HG02852 (cell line): ENCODE measurements around the gene FRAS1.
"Not testable (repeated sequence)": the region's sequence is repeated elsewhere in the genome, so short reads cannot be mapped to it uniquely, and the experiment has no call there.

Experiments
- ATAC-seq: cut with Tn5 transposase; IDR thresholded peaks from one replicate; pipeline ENCODE4 v1.9.1; 2021; ENCODE audit warnings: mild to moderate bottlenecking, moderate library complexity; ENCODE audit not compliant: unreplicated experiment

FRAS1 gene

DNA sequence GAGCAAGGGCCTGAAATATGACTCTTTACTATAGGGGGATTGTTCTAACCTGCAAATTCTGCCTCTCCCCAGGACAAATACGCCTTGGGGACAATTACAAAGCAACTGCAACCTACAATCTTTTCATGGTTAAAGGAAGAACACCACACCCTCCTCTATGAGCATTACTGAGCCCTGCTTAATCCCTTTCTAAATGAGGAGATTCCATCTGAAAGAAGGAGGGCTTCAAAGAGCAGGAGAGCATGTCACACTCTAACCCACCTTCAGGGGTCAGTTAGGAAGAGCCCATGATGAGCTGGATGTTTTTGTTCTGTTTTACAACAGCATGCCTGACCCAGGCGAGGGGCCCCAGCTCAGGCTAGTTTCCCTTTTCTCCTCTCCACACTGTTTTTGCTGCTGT, 360.5 kb downstream of the FRAS1 start:
- no peak for ATAC-seq

DNA sequence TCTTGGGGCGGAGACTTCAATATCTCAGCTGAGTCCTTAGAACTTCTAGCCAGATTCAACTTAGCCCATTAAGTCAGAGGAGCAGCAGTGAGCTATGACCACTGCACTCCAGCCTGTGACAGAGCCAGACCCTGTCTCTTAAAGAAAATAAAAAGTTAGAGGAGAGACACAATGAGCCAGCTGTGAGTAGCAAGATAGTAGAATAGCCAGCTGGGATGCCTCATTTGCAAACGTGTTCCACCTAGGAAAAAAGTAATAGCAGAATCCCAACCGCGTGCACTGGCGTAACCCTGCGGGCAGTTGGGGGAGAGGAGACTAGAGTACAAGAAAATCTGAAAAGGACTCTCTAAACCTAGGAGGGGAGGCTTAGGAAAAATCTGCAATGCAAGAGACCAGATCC, 361.3 kb downstream of the FRAS1 start:
- no peak for ATAC-seq

DNA sequence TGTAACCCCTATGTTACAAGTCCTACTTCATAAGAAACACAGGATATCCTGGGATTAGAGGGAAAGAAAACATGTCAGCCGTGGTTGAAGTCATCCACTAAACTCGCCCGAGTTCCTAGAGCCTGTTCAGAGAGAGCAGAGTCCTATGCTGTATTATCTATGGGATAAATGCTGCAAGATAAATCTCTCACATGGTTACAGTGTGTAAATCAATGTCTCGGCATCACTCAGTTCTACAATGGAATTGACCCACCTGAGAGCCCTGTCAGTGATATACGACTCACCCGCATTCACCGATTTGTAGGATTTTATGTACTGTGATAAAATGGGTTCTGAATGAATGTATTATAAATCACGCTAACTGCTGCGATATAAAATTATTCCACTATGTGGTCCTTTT, 366.7 kb downstream of the FRAS1 start:
- ATAC-seq: no peak

DNA sequence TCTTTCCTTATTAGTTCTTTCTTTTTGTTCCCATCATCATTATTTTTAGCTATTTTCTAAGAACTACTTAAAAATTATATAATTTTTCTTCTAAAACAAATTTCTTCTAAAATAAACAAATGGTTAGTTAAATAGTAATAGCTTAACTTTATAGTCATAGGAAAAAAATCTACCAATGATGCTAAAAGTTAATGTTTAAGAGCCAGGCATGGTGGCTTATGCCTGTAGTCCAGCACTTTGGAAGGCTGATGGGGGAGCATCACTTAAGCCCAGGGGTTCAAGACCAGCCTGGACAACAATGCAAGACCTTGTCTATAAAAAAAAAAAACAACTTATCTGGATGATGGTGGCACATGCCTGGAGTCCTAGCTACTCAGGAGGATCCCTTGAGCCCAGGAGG, 367.3 kb downstream of the FRAS1 start:
- no peak for ATAC-seq

DNA sequence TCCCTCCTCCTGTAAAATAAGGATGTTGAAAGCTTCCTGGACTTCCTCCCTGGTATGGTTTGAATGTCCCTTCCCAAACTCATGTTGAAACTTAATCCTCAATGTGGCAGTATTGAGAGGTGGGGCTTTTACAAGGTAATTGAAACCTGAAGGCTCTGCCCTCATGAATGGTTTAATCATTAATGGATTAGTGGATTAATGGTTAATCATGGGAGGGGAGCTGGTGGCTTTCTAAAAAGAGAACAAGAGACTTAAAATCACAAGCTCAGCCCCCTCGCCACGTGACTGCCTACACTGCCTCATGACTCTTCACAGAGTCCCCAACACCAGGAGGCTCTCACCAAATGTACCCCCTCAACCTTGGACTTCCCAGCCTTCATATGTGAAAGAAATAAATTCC, 369.8 kb downstream of the FRAS1 start:
- ATAC-seq: no peak

DNA sequence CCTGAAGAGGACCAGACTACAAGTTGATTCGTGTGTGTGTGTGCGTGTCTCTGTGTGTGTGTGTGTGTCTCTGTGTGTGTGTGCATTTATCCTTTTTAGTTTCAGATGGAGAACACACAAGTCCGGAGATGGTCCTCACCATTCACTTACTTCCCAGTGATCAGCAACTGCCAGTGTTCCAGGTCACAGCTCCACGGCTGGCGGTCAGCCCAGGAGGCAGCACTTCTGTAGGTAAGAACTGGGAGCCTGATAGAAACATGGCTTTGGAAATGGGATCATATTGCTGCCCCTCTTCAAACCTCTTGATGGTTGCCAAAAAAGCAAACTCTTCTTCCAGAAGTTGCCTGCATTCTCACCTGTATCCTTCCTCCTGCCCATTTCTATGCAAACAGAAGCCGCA, 371.9 kb downstream of the FRAS1 start:
- ATAC-seq: no peak

DNA sequence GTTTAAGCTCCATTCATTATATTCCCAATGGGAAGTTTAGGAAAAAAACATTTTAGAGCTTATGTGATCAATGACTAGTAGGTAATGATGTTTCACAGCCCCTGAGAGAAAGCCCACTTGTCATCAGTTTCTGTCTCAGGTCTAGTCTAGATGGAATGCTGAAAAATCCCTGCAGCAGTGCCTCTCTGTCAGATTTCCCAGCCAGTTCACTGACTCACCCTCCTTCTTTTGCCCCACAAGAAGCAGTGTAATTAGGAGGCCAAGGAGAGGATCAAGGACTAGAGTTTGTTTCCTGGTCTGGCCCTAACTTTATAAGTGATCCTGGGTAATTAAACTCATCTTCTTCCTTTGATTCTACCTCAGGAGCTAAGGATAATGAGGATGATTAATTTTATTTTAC, 375.8 kb downstream of the FRAS1 start:
- no peak for ATAC-seq

DNA sequence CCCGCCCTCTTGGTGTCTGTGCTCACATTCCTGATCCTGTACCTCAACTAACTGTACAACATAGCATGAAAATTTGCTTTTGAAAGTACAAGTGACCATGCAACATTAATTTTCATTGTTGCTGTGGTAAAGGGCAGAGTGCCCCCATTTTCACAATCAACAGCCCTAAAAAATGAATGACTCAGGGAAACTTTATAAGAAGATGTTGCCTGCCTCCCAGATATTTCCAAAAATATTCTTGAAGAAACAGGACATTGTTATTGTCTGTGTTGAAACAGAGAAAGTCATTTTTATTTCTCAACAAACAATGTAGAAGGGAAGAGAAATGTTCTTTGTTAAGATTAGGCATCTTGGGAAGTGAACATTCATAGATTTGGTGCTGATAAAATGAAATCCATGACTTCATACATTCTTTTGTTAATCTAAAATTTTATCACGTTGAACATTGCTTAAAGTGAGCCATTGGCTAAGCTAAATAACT, 380.5 kb downstream of the FRAS1 start:
- no peak for ATAC-seq

DNA sequence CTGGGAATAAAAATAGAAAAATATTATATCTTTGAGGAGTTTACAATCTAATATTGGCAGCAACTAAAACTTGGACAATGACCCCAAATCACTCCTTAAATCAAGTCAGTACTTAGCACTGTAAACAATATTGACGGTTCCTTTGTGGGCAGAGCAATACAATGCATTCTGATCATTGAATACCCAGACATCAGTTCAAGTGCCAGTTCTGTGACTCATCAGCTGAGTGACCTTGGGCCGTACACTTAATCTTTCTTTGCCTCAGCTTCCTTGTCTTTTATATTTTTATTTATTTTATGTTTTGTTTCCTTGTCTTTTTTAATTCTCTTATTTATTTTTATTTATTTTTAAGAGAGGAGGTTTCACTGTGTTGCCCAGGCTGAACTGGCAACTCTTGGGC, 382.2 kb downstream of the FRAS1 start:
- ATAC-seq: no peak

DNA sequence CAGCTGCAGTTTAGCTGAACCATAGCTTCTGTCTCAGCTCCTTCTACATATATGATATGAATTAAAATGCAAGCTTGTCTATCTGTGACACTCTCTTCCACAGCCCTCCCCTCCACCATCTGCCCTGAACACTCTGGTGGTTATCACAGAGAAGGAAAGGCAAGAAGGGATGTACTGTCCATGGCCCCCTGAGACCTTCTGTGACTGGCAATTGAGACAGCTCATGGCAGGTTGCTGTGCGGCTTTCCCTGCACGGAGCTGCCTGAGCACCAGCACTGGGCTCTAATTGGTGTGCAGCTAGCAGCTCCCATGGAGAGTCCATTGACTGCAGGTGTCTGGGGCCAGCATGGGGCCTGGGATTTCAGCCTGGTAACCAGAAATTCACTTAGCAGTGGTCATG, 384.6 kb downstream of the FRAS1 start:
- ATAC-seq: no peak

DNA sequence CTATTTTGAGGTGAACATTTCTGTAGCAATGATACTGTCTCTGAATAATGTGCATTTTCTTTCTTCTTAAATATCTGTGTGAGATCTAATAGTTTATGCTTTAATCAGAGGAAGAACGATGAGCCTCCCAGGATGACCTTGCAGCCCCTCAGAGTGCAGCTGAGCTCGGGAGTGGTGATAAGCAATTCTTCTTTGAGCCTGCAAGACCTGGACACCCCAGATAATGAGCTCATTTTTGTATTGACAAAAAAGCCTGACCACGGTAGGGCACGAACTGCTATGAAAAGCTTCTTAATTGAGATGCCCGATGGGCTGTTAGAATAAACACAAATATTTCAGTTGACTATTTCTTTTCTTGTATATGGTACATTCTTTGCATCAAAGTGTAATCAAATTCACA, 389.5 kb downstream of the FRAS1 start:
- no peak for ATAC-seq

DNA sequence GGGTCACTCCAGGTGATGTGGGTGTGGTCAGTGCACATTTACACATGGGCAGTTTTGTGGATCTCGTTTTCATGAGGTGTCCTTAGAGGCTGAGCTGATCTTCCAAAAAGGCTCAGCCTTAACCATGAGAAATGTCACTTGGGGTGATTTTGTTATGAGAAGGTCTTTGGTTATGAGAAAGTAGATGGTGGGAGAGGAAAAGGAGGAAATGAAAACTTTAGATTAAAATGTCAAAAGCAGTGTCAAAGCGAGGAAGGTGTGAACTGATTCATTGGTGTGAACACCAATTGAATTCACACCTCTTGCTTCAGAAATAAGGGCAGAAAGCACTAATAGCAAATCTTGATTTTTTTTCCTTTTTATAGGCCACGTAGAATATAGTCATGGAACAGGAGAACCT, 394.3 kb downstream of the FRAS1 start:
- no peak for ATAC-seq

DNA sequence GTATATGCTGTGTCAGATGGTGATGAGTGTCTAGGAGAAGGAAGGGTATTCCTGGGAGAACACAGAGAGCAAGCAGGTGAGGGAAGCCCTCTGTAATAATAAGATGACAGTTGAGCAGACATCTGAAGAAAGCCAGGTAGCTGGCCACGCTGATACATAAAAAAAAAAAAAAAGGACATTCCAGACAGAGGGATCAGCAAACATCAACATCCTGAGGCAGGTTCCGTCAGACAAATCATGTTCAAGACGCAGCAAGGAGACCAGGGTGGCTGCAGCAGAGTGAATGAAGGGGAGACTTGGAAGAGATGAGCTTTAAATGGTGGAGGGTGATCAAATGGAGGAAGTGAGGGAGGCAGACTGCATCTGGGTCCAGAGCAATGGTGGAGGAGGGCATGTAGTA, 396.9 kb downstream of the FRAS1 start:
- no peak for ATAC-seq

DNA sequence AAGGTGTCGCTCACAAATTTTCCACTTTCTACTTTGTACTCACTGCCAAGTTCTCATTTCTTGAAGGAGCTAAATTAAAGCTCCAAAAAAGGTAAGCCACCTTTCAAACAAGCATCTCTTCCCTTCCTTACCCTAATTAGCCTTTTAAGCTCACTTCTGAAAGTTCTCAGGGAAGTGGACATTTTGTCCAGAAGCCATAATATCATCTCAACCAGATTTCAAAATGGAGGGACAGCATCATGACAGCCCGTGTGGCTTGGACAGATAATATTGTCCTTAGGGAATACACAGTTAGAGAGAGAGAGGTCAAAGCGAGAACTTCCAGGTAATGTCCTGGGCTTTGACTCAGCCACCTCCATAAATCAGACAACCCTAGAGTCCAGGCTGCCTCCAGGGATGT, 400.6 kb downstream of the FRAS1 start:
- ATAC-seq: no peak

DNA sequence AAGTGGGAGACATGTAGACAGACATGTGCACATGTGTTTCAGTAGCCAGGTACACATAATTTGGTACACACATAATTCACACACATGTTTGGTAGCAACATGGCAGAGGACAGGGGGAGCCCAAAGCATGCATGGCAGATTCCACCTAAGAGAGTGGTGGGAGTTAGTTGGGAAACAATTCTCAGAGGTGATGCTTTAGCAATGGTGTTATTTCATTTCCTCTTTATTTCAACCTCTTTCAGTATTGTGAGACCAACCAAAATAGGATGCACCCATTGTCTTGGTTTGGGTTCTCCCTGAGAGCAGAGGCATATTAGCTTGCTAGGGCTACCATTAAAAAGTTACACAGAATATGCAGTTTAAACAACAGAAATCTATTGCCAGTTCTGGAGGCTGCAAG, 402.2 kb downstream of the FRAS1 start:
- no peak for ATAC-seq

DNA sequence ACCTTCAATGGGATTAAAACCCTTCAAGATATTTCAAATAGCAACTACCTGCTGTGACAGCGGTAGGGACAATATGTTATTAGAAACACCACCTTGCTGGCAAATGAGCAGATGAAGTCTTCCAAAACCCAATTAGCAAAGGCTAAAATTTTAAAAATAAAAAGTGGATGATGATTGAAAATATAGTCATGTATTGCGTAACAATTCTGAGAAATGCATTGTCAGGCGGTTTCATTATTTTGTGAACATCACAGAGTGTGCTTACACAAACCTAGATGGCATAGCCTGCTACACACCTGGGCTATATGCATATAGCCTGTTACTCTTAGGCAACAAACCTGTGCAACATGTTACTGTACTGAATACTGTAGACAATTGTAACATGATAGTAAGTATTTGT, 403.2 kb downstream of the FRAS1 start:
- ATAC-seq: no peak

DNA sequence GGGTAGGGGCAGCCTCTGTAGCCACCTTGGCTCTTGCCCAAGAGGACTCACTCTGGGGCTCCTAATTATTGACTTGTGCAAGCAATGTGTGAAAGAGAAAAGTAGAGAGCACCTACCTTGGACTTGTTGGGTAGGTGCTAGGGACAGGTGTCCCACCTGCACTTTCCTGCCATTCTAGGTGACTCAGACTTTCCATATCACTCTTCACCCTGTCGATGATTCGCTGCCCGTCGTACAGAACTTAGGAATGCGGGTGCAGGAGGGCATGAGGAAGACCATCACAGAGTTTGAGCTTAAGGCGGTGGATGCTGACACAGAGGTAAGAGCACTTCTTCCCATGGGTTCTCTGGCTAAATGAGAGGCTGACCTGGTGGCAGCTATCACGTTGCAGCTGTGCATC, 407.1 kb downstream of the FRAS1 start:
- no peak for ATAC-seq

DNA sequence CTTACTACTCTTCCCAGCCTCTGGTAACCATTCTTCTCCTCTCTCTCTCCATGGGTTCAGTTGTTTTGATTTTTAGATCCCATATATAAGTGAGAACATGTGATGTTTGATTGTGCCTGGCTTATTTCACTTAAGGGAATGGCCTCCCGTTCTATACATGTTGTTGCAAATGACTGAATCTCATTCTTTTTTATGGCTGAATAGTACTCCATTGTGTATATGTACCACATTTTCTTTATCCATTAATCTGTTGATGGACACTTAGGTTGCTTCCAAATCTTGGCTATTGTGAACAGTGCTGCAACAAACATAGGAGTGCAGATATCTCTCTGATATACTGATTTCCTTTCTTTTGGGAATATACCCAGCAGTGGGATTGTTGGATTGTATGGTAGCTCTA, 410.1 kb downstream of the FRAS1 start:
- ATAC-seq: not testable (repeated sequence)

DNA sequence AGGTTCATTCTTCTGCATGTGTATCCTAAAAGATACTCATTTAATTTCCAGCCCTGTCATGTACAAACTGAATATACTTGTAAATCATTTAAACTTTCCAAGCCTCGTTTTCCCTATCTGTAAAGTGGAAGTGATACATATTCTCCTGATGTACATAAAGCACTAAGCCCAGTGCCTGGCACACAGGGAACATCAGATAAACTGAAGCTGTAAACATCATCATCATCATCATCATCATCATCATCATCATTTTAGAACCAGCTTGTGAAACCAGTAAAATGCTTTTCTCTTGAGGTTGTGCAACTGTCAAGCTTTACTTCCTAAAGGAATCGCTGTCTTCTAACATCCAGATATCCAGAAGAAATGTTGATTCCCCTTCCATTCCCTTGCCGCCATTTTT, 411.1 kb downstream of the FRAS1 start:
- no peak for ATAC-seq

DNA sequence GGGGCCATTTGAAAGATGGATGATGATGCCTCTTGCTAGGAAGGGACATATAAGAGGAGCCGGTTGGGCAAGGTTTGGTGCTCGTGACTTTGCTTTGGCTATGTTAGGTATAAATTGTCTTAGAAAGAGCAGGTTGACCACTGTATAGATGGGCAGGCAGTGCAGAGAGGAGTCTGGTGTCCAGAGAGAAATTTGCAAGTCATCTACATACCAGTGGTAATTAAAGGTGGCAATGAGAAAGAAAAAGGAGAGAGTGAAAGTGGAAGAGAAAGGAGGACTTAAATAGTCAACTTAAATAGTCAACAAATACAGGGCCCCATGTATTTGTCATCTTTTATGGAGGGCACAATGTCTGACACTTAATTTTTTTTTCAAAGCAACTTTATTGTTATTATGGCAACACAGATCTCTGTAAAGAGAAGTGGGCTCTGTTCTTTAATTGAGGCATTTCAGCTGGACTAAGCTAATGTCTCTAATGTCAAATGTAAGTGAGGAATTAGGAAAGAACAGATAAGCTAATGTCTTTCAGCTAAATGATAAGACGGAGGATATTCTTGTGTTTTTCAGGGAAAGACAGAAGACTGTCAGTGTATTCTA, 419.1 kb downstream of the FRAS1 start:
- no peak for ATAC-seq

DNA sequence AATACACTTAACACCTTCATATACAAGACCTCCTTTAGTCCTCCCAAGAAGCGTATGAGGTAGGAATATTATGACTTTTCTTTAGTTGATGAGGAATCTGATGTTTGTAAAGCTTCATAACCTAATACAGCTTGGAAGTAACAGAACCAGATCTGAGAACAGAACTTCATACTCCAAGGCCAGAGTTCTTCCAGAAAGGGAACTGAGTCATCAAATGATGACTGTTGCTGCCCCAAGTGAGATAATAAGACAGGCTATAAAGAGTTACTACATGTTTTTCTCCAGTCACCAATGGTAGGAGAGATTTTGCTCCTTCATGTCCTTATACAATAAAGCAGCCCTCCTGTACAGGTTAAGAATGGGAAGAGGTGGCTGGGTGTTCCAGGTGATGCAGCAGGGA, 420.2 kb downstream of the FRAS1 start:
- no peak for ATAC-seq

DNA sequence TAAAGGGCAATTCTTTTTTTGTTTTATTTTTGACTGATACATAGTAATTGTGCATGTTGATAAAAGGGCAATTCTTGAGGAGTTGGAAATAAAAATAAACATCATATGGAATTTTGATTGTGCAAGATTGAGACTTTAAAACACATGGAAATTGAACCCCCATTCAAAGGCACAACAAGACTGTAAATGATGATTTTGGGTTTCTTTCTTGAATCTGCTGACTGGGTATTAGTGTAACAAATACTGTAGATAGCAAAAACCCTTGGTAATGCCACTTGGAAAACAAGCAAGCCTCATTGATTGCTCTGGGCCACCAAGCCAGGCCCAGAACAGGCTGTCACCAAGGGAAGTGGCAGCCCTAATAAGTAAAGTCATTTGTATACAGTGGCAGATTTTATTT, 421.4 kb downstream of the FRAS1 start:
- ATAC-seq: no peak

DNA sequence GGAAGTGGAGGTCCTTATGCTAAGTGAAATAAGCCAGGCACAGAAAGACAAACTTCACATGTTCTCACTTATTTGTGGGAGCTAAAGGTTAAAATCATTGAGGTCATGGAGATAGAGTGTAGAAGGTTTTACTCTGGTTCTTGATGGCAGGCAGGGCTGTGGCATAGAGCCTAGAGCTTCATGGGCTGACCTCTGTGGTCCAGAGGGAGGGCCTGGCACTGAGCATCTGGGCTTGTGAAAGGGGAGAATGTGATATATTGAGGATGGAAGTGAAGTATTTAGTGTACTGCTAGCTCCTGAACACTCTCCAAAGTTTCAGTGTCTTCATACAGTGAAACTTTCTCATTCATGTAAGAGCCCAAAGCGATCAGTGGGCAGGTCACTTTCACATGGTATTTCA, 423.2 kb downstream of the FRAS1 start:
- no peak for ATAC-seq

DNA sequence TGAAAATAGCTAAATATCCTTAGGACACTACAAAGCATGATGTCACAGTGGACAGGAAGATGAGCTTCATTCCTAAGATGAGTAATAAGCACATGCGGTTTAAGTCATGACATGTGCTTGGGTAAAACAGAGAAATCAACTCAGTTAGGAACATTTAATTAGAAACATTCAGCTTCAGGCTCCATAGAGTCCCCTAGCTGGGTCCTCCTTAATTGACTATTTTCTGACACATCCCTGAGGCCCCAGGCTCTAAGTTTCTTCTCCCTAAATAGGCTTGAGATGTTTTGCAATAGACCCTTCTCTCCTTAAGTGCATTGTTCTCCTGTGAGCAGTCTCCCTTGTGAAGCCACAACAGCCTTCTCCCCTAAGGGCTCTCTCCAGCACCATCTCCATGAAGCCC, 424.1 kb downstream of the FRAS1 start:
- no peak for ATAC-seq
